PC-9 (cell line): ENCODE data around the gene SH3D21.

Source experiments
- EZH2 ChIP-seq: fragments of 200-600 bp; sonication (generic); IDR thresholded peaks from 2 replicates; pipeline ENCODE4 v1.8.0; 2017; ENCODE audit warnings: antibody characterized with exemption, low read depth
- TF ChIP-seq, protein P1 (sequence below): fragments of 200-600 bp; sonication (generic); conservative IDR thresholded peaks from 2 replicates; pipeline ENCODE4 v1.6.1; 2017; ENCODE audit warnings: mixed run types, antibody characterized with exemption, mild to moderate bottlenecking, moderate library complexity

DNA sequence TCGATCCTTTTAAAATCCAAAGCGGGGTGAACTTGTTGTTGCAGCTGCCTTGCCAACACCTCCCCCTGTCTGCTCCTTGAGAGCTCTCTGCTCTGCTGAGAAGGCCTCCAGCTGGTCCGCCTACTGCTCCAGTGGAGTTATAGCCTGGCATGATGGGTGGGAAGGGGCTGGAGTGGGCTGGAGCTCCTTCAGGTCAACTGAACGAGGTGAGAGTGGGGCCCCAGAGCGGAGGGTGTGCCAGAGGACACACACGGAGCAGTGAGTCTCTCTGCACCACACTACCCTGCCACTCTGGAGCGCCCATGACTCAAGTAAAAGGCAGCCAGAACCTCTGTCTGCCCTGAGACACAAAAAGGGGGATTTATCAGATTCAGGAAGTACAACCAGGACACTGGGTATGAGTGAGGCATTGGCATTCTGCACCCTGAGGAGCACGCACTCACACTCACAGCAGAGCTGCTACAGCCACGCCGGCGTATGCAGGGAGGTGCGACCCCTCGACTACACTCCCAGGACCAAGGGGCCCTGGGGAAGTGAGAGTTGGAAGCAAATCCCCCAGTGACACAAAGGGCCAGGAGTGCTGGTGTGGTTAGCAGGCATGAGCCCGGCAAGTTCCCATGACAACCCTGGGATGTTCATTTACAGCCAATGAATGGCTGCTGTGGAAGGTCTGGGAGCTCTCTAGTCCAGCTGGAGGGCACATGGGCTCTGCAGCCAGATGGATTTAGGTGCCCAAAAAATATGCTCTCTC, 45.2 kb downstream of the SH3D21 start:
- TF ChIP-seq, protein P1, sequence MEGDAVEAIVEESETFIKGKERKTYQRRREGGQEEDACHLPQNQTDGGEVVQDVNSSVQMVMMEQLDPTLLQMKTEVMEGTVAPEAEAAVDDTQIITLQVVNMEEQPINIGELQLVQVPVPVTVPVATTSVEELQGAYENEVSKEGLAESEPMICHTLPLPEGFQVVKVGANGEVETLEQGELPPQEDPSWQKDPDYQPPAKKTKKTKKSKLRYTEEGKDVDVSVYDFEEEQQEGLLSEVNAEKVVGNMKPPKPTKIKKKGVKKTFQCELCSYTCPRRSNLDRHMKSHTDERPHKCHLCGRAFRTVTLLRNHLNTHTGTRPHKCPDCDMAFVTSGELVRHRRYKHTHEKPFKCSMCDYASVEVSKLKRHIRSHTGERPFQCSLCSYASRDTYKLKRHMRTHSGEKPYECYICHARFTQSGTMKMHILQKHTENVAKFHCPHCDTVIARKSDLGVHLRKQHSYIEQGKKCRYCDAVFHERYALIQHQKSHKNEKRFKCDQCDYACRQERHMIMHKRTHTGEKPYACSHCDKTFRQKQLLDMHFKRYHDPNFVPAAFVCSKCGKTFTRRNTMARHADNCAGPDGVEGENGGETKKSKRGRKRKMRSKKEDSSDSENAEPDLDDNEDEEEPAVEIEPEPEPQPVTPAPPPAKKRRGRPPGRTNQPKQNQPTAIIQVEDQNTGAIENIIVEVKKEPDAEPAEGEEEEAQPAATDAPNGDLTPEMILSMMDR: no peak
- TF ChIP-seq EZH2: no peak
